ENCODE measurements around the gene GULP1. TPM values are rescaled to one million over a fixed set of nuclear protein-coding genes. Genes with fewer than 3 reads are reported as not detected.

Gene GULP1
- total RNA-seq, 1 experiment from 2014 or later = 126 TPM

- DNase-seq (ENCODE audit: low read depth) = no peak
Observed at GRCh38 chr2:188471166-188471565, 179.5 kb downstream of the GULP1 start.

GRCh38 chr2:188473306-188473705 lies 181.6 kb downstream of the GULP1 start:
- DNase-seq (ENCODE audit: low read depth) = peak; percentile 85

- peak; percentile 67 for DNase-seq (ENCODE audit: low read depth)
Observed at GRCh38 chr2:188474316-188474715, 182.6 kb downstream of the GULP1 start.

- peak; percentile 93 for DNase-seq (ENCODE audit: low read depth)
Observed at GRCh38 chr2:188475945-188476344, 184.3 kb downstream of the GULP1 start.

GRCh38 chr2:188477564-188478103 lies 186.0 kb downstream of the GULP1 start:
- DNase-seq (ENCODE audit: low read depth) = no peak

- peak; percentile 65 for DNase-seq (ENCODE audit: low read depth)
Observed at GRCh38 chr2:188478724-188479123, 187.1 kb downstream of the GULP1 start.

GRCh38 chr2:188481474-188481873 lies 189.8 kb downstream of the GULP1 start:
- no peak for DNase-seq (ENCODE audit: low read depth)

- DNase-seq (ENCODE audit: low read depth) = peak; percentile 75
Observed at GRCh38 chr2:188485496-188485895, 193.8 kb downstream of the GULP1 start.

GRCh38 chr2:188492751-188493150 lies 201.1 kb downstream of the GULP1 start:
- no peak for DNase-seq (ENCODE audit: low read depth)

GRCh38 chr2:188494906-188495305 lies 203.2 kb downstream of the GULP1 start:
- DNase-seq (ENCODE audit: low read depth) = peak; percentile 58

- peak; percentile 91 for DNase-seq (ENCODE audit: low read depth)
Observed at GRCh38 chr2:188495969-188496431, 204.3 kb downstream of the GULP1 start.

GRCh38 chr2:188497726-188498125 lies 206.1 kb downstream of the GULP1 start:
- peak; percentile 5 for DNase-seq (ENCODE audit: low read depth)

- no peak for DNase-seq (ENCODE audit: low read depth)
Observed at GRCh38 chr2:188503975-188504374, 212.3 kb downstream of the GULP1 start.

- no peak for DNase-seq (ENCODE audit: low read depth)
Observed at GRCh38 chr2:188506843-188507242, 215.2 kb downstream of the GULP1 start.

- DNase-seq (ENCODE audit: low read depth) = no peak
Observed at GRCh38 chr2:188511346-188511745, 219.7 kb downstream of the GULP1 start.

- DNase-seq (ENCODE audit: low read depth) = peak; percentile 60
Observed at GRCh38 chr2:188512456-188512855, 220.8 kb downstream of the GULP1 start.

GRCh38 chr2:188515918-188516317 lies 224.2 kb downstream of the GULP1 start:
- no peak for DNase-seq (ENCODE audit: low read depth)

- DNase-seq (ENCODE audit: low read depth) = peak; percentile 16
Observed at GRCh38 chr2:188517549-188518215, 226.0 kb downstream of the GULP1 start.

- DNase-seq (ENCODE audit: low read depth) = peak; percentile 79
Observed at GRCh38 chr2:188518381-188518780, 226.7 kb downstream of the GULP1 start.

GRCh38 chr2:188519136-188519535 lies 227.5 kb downstream of the GULP1 start:
- DNase-seq (ENCODE audit: low read depth) = peak; percentile 63

- DNase-seq (ENCODE audit: low read depth) = no peak
Observed at GRCh38 chr2:188522517-188522916, 230.8 kb downstream of the GULP1 start.

- DNase-seq (ENCODE audit: low read depth) = peak; percentile 23
Observed at GRCh38 chr2:188523919-188524318, 232.2 kb downstream of the GULP1 start.

GRCh38 chr2:188524519-188525113 lies 232.9 kb downstream of the GULP1 start:
- peak; percentile 69 for DNase-seq (ENCODE audit: low read depth)

Data from M059J (cell line).